ENCODE measurements around the gene XCL2.
"Not testable (repeated sequence)": the region's sequence is repeated elsewhere in the genome, so short reads cannot be mapped to it uniquely, and the experiment has no call there.

Gene XCL2

DNA sequence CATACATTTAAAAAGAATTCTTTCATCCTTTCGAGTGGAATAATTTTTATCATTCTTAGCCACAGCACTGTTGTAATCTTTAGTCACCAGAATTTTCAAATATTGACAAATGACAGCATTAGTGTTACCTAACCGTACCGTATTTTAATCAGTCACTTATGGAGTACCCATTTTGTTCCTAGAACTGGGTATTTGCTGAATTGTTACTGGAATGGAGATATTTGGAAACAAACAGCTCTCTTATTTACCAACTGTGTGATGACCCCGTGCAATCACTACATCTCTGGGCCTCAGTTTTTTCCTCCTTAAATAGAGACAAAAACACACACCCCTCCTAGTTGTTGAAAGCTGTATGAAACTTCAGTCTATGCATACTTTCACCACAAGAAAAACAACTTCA is 7.9 kb upstream of the XCL2 start:
- H3K4me1 Mint-ChIP-seq (ENCODE audit: low read depth) = peaks cover 25% of the 10 kb centered on the region
- no peaks in the 10 kb centered on the region for H3K9me3 Mint-ChIP-seq
- H3K27ac Mint-ChIP-seq = no peak overlapping the region
- intact Hi-C loops (cut with micrococcal nuclease) = no loop called here
- H3K4me3 Mint-ChIP-seq = no peak overlapping the region
- no peaks in the 10 kb centered on the region for H3K36me3 Mint-ChIP-seq (ENCODE audit: low read depth)
- H3K27me3 Mint-ChIP-seq = no peaks in the 10 kb centered on the region

DNA sequence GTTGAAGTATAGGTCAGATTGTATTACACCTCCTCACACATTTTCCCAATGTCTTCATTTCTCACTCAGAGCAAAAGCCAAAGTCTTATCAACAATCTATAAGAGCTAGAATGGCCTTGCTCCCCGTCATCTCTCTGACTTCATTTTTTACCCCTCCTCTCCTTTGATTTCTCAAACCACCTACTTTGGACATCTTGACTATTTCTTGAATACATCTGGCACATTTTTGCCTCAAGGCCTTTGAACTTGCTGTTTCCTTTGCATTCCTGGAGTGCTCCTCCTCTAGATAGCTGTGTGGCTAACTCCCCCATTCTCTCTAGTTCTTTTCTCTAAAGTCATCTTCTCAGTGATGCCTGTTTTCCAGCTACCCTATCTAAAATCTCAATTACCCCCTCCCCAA is 7.2 kb upstream of the XCL2 start:
- intact Hi-C loops (cut with micrococcal nuclease) = no loop called here
- no peak overlapping the region for H3K27ac Mint-ChIP-seq
- no peak overlapping the region for H3K4me3 Mint-ChIP-seq
- no peaks in the 10 kb centered on the region for H3K9me3 Mint-ChIP-seq
- peaks cover 22% of the 10 kb centered on the region for H3K4me1 Mint-ChIP-seq (ENCODE audit: low read depth)
- H3K27me3 Mint-ChIP-seq = no peaks in the 10 kb centered on the region
- no peaks in the 10 kb centered on the region for H3K36me3 Mint-ChIP-seq (ENCODE audit: low read depth)

- H3K27me3 Mint-ChIP-seq; H3K9me3 Mint-ChIP-seq; H3K4me3 Mint-ChIP-seq; H3K27ac Mint-ChIP-seq; H3K36me3 Mint-ChIP-seq (ENCODE audit: low read depth); H3K4me1 Mint-ChIP-seq (ENCODE audit: low read depth); intact Hi-C loops (cut with micrococcal nuclease): not testable (repeated sequence)
These were observed 2.7 kb upstream of the XCL2 start for GRCh38 chr1:168546553-168546895.

DNA sequence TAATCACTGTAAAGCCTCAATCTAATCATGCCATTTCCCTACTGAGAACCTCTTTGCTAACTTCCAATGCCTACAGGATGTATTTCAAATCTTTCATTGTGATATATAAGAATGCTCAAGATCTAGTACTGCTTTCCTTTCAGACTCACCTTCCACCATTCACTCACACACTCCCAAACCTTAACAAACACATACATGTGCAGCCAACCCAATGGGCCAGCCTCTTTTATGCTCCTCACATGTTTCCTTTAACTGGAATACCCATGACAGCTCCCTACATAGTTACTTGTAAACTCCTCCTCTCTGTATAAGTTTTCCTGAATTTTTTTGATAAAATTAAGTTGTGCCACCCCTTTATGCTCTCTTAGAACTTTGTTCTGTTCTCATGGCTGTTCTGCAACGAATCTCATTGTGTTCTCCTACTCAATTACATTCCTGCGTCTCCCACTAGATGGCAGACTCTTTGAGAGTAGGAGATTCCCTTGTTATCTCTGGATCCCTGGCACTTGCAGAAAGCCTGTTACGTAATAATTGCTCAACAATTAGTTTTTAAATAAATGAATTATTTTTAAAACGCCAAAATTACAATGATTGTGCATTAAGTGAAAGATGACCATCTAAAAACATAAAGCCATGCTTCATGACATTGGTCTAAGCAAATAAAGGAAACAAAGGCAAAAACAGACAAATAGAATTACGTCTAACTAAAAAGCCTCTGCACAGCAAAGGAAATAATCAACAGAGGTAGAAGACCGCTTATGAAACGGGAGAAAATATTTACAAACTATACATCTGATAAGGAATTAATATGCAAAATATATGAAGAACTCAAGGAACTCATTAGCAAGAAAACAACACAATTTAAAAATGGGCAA is 2.1 kb upstream of the XCL2 start:
- H3K9me3 Mint-ChIP-seq; H3K27me3 Mint-ChIP-seq; intact Hi-C loops (cut with micrococcal nuclease); H3K36me3 Mint-ChIP-seq (ENCODE audit: low read depth); H3K4me3 Mint-ChIP-seq; H3K4me1 Mint-ChIP-seq (ENCODE audit: low read depth); H3K27ac Mint-ChIP-seq: not testable (repeated sequence)

- H3K27me3 Mint-ChIP-seq; intact Hi-C loops (cut with micrococcal nuclease); H3K9me3 Mint-ChIP-seq; H3K36me3 Mint-ChIP-seq (ENCODE audit: low read depth); H3K27ac Mint-ChIP-seq; H3K4me3 Mint-ChIP-seq: not testable (repeated sequence)
- peaks cover 10% of the 10 kb centered on the region for H3K4me1 Mint-ChIP-seq (ENCODE audit: low read depth)
These were observed 819 bp downstream of the XCL2 start for GRCh38 chr1:168542978-168543377.

GRCh38 chr1:168540798-168541197 is 3.0 kb downstream of the XCL2 start:
- H3K9me3 Mint-ChIP-seq; H3K4me3 Mint-ChIP-seq; H3K27me3 Mint-ChIP-seq; intact Hi-C loops (cut with micrococcal nuclease); H3K27ac Mint-ChIP-seq; H3K36me3 Mint-ChIP-seq (ENCODE audit: low read depth): not testable (repeated sequence)
- H3K4me1 Mint-ChIP-seq (ENCODE audit: low read depth) = peaks cover 23% of the 10 kb centered on the region

- no peak overlapping the region for H3K4me3 Mint-ChIP-seq
These were observed 8.3 kb downstream of the XCL2 start for GRCh38 chr1:168535536-168535935.

GRCh38 chr1:168531615-168532345 is 12.0 kb downstream of the XCL2 start:
- no peaks in the 10 kb centered on the region for H3K9me3 Mint-ChIP-seq
- H3K27me3 Mint-ChIP-seq = no peaks in the 10 kb centered on the region
- no peaks in the 10 kb centered on the region for H3K36me3 Mint-ChIP-seq (ENCODE audit: low read depth)
- no peak overlapping the region for H3K27ac Mint-ChIP-seq
- intact Hi-C loops (cut with micrococcal nuclease) = no loop called here
- no peak overlapping the region for H3K4me3 Mint-ChIP-seq
- H3K4me1 Mint-ChIP-seq (ENCODE audit: low read depth) = peaks cover 26% of the 10 kb centered on the region

More at GRCh38 chr1:168535536-168535935, 8.3 kb downstream of the XCL2 start:
- intact Hi-C loops (cut with micrococcal nuclease) = no loop called here
- Mint-ChIP-seq H3K36me3 (ENCODE audit: low read depth) (no peaks in the 10 kb centered on the region), H3K27ac (no peak overlapping the region), H3K9me3 (peaks cover 8% of the 10 kb centered on the region), H3K4me1 (ENCODE audit: low read depth) (peaks cover 38% of the 10 kb centered on the region), H3K27me3 (no peaks in the 10 kb centered on the region)

GRCh38 chr1:168529518-168529917 is 14.3 kb downstream of the XCL2 start:
- H3K4me3 Mint-ChIP-seq = no peak overlapping the region

DNA sequence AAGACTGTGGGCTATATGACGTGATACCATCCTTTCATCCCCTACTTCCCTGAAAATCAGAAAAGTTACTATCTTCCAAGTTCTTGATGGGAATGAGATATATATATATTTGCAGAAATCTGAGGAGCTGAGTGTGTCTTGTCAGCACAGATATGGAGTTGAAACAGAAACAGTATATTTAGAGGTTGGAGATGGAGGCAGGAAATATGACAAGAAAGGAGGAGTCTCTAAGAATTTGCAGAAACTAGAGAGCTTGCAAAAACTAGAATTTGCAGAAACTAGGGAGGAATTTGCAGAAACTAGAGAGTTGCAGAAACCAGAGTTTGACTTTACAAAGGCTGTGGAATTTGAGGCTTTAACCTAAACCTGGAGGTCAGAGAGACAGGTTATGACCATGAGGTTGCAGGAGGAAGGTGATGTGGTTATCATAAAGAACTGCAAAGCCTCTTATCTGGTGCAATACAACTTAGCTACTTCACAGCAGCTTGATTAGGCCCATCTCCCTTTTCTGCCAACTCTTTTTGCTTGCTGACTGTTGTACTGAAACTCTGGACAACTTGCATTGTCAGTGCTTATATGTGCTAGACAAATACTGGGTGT is 22.3 kb downstream of the XCL2 start:
- no peak overlapping the region for H3K27ac Mint-ChIP-seq
- intact Hi-C loops (cut with micrococcal nuclease) = no loop called here
- peaks cover 6% of the 10 kb centered on the region for H3K36me3 Mint-ChIP-seq (ENCODE audit: low read depth)
- no peak overlapping the region for H3K4me3 Mint-ChIP-seq
- no peaks in the 10 kb centered on the region for H3K27me3 Mint-ChIP-seq
- peaks cover 42% of the 10 kb centered on the region for H3K4me1 Mint-ChIP-seq (ENCODE audit: low read depth)
- H3K9me3 Mint-ChIP-seq = peaks cover 13% of the 10 kb centered on the region

More at GRCh38 chr1:168529518-168529917, 14.3 kb downstream of the XCL2 start:
- intact Hi-C loops (cut with micrococcal nuclease) = no loop called here
- H3K27ac Mint-ChIP-seq = no peak overlapping the region
- no peaks in the 10 kb centered on the region for H3K27me3 Mint-ChIP-seq
- peaks cover 2% of the 10 kb centered on the region for H3K9me3 Mint-ChIP-seq
- H3K36me3 Mint-ChIP-seq (ENCODE audit: low read depth) = peaks cover under 1% of the 10 kb centered on the region
- peaks cover 8% of the 10 kb centered on the region for H3K4me1 Mint-ChIP-seq (ENCODE audit: low read depth)

DNA sequence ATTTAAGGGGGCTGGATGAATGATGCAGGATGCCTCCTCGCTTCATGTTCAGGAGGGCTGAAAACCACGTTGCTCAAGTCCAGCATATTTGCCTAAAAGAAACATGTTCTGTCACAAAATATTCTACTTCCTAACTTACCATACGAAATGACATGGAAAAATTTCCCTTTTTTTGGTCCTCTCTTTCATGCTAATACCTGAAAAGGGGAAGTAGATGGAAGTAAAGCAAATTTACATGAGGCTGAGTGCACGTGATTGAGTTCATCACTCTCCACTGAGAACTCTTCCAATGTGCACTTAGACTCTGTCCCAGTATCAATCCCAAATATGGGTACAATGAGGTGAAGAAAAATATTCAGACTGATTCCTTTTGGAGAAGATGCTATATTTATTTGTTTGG is 23.0 kb downstream of the XCL2 start:
- Mint-ChIP-seq H3K27me3 (no peaks in the 10 kb centered on the region), H3K4me3 (no peak overlapping the region), H3K36me3 (ENCODE audit: low read depth) (peaks cover 6% of the 10 kb centered on the region), H3K27ac (peak overlapping the region; percentile 45), H3K4me1 (ENCODE audit: low read depth) (peaks cover 42% of the 10 kb centered on the region), H3K9me3 (peaks cover 13% of the 10 kb centered on the region)
- intact Hi-C loops (cut with micrococcal nuclease) = no loop called here

GRCh38 chr1:168520052-168520751 is 23.6 kb downstream of the XCL2 start:
- Mint-ChIP-seq H3K9me3 (peaks cover 13% of the 10 kb centered on the region), H3K4me1 (ENCODE audit: low read depth) (peaks cover 44% of the 10 kb centered on the region), H3K4me3 (no peak overlapping the region), H3K27ac (peak overlapping the region; percentile 45), H3K27me3 (no peaks in the 10 kb centered on the region), H3K36me3 (ENCODE audit: low read depth) (peaks cover 6% of the 10 kb centered on the region)
- intact Hi-C loops (cut with micrococcal nuclease) = no loop called here

- Mint-ChIP-seq H3K9me3 (peaks cover 5% of the 10 kb centered on the region), H3K4me1 (ENCODE audit: low read depth) (peaks cover 57% of the 10 kb centered on the region), H3K4me3 (no peak overlapping the region), H3K27me3 (no peaks in the 10 kb centered on the region), H3K27ac (no peak overlapping the region), H3K36me3 (ENCODE audit: low read depth) (no peaks in the 10 kb centered on the region)
- intact Hi-C loops (cut with micrococcal nuclease) = loop anchor here (5.0 kb wide), 1 partner anchor 37 kb away; no protein-coding TSS in a partner anchor
These were observed 25.0 kb downstream of the XCL2 start for GRCh38 chr1:168518813-168519212.

Measured in dendritic cell treated with granulocyte-macrophage colony-stimulating factor and Interleukin-4, amounts not matched to agents 40 ng/mL and 50 ng/mL, for 4 days (primary cell).